HG03442 (cell line): ENCODE data around the gene SS18L1.

Source experiments
- ATAC-seq: cut with Tn5 transposase; IDR thresholded peaks from one replicate; pipeline ENCODE4 v1.9.1; 2021; ENCODE audit warnings: mild to moderate bottlenecking, moderate library complexity; ENCODE audit not compliant: unreplicated experiment

The SS18L1 gene

DNA sequence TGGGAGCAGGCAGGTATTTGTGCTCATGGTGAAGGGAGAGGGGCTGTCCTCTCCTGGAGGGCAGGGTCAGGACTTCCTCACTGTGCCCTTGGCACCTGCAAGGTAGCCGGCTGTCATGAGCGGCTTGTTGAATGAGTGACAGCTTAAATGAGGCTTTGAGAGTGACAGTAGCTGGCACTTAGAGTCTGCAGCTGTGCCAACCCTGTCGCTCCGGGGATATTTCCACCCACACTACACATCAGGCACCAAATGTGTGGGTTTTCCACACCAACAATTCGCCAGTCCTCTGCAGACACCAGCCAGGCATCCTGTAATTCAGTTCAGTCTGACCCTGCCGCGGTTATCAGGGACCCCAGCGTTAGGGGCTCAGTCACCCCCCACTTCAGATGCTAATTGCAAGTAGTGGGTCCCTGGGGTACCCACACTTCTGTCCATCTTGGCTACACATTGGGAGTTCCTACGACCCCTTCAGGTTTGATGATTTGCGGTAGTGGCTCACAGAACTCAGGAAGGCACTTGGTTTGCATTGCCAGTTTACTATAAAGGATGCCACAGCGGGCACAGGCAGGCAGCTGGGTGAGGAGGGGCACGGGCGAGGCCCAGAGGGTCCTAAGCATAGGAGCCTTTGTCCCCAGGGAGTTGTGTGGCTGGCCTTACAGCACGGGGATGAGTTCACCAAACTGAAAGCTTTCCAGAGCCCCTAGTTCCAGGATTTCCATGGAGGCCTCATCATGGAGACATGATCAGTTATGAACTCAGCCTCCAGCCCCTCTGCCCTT is 48.4 kb downstream of the SS18L1 start:
- ATAC-seq = no peak

DNA sequence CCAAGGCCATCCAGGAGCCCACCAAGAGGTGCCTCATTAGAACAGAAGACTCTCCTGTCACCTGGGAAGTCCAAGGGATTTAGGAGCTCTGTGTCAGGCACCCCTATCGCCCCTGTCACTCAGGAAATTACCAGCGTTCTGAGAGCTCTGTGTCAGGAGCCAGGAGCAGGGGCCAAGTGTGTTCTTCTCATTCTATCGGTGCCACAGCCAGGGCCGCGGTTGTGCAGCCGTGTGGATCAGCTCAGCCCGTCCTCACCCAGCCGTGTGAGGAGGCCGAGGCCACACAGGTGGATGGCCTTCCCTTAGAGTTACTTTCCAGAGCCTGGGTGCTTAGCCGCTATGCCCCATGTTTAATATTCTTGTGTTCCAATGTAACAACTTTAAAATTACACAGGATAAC is 49.1 kb downstream of the SS18L1 start:
- ATAC-seq = no peak

DNA sequence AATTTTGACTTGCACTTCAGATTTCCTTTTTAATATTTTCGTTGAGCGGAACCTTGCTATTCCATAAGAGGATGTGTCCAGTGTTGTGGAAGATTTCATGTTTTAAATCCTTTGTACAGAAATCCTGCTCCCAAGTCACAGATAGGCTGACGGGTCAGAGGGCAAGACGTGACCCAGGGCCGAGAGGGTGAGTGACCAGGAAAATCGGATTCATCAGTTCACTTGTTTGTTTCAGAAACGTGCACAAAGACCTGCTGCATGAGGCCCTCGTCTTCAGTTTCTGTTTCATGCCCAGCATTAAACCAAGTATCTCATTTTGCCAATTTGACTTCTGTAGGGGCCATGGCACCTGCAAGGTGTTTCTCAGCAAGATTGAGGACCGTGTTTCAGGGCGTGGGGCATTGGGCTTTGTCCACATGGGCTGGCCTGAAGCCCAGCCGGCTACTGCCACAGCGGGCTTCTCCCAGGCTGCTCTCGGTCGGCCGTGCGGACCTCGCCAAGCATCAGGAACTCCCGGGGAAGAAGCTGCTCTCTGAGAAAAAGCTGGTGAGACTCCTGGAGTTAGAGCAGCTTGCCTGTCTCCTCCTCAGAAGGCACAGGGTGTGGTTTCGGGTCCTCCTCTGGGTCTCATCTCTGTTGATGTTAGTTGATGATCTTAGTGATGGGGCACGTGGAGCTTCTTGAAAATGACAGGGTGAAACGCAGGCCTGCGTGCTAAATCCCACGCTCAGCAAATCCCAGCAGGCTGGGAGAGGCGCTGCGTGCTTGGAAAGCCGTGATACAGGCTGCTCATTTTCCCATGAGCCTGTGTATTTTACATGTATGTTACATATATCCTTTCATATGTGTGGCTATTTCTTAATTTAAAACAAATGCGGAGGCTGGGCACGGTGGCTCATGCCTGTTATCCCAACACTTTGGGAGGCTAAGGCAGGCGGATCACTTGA is 49.8 kb downstream of the SS18L1 start:
- no peak for ATAC-seq

DNA sequence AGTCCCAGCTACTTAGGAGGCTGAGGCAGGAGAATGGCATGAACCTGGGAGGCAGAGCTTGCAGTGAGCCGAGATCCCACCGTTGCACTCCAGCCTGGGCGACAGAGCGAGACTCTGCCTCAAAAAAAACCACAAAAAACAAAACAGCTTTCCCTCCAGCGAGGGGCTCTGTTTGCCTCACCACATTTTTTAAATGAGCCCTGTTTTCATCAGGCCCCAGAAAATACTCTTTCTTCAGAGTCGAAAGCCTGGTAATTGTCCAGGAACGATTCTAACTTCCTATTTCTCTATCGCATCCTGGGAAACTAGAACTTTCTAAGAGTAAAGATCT is 51.5 kb downstream of the SS18L1 start:
- no peak for ATAC-seq

DNA sequence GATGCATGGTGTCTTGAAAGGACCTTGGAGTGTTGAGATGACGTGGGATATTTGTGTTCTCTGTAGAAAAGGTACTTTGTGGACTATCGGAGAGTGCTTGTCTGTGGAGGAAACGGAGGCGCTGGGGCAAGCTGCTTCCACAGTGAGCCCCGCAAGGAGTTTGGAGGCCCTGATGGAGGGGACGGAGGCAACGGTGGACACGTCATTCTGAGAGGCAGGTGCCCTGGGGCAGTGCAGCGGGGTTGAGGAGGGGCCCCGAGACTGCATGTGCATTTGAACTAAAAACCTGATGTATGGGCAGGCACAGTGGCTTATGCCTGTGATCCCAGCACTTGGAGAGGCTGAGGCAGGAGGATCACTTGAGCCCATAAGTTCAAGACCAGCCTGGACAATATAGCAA is 52.2 kb downstream of the SS18L1 start:
- ATAC-seq = no peak

DNA sequence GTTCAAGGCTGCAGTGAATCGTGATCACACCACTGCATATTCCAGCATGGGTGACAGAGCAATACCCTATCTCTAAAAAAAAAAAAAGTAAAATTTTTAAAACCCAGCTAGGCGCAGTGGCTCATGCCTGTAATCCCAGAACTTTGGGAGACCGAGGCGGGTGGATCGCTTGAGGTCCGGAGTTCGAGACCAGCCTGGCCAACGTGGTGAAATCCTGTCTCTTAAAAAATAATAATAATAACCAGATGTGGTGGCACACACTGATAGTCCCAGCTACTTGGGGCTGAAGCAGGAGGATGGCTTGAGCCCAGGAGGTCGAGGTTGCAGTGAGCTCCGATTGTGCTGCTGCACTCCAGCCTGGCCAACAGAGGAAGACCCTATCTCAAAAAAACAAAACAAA is 52.7 kb downstream of the SS18L1 start:
- no peak for ATAC-seq

DNA sequence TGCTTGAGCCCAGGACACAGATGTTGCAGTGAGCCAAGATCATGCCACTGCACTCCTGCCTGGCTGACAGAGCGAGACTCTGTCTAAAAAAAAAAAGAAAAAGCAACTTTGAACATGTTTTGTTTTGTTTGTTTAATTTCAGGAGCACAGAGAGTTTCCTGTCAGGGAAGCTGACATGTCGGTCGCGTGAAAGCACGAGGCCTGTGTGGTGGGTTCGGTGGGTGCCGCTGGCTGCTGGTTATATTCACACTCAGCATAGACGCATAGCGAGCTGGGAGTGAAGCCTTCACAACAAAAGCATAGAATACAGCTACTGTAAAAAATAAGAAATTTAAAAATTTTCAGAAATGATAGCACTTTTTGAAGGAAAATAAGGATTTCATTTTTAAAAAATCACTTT is 53.7 kb downstream of the SS18L1 start:
- ATAC-seq = no peak

DNA sequence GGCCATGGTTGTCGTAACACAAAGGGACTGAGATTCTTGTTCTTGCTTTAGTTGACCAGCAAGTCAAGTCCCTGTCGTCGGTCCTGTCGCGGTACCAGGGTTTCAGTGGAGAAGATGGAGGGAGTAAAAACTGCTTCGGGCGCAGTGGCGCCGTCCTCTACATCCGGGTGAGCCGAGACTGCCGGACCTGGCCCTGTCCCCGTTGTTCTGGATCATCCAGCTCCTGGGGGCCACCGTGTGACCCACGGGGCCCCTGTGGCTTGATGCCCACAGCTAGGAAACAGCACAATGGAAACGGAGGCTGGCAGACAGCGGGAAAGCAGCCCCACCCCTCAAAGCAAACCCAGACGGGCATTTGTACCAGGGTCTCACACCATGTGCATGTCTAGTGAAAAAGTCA is 54.2 kb downstream of the SS18L1 start:
- no peak for ATAC-seq

DNA sequence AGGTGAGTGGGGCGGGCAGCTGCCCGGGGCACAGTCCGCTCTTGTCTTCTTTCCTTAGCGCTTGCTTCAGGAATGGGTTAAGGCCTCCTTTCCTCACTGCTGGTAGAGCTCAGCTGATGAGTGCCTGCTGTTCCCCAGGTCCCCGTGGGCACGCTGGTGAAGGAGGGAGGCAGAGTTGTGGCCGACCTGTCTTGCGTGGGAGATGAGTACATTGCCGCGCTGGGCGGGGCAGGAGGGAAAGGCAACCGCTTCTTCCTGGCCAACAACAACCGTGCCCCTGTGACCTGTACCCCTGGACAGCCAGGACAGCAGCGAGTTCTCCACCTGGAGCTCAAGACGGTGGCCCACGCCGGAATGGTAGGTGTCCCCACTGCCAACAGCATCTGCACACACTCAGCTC is 54.9 kb downstream of the SS18L1 start:
- ATAC-seq = no peak

DNA sequence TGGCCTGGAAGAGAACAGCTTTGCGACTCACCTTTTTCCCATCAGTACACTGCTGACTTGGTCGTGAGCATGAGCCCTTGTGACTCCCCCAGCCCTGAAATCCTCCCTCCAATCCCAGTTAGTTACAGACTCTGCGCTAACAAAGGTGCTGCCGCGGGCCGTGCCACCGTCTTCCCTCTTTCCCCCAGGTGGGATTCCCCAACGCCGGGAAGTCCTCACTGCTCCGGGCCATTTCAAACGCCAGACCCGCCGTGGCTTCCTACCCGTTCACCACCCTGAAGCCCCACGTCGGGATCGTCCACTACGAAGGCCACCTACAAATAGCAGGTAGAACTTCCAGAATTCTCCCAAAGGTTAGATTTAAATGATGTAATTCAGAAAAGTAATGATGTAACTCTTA is 55.4 kb downstream of the SS18L1 start:
- no peak for ATAC-seq

DNA sequence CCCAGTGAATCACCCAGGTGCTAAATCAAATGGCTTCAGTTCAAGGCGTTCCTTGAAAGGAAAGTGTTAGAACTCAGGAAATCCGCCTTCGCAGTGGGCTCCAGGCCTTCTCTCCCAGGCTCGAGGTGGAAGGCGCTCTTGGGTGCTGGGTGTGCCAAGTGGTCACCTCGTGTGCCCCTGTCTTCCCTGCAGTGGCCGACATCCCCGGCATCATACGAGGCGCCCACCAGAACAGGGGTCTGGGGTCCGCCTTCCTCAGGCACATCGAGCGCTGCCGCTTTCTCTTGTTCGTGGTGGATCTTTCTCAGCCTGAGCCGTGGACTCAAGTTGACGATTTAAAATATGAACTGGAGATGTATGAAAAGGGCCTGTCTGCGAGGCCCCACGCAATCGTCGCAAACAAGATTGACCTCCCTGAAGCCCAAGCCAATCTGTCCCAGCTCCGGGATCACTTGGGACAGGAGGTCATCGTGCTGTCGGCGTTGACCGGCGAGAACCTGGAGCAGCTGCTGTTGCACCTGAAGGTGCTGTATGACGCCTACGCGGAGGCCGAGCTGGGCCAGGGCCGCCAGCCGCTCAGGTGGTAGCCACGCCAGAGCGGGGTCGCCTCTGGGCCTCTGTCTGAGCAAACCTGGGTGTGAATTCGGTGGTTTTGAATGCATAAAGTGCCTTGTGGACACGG is 57.1 kb downstream of the SS18L1 start:
- ATAC-seq = no peak

DNA sequence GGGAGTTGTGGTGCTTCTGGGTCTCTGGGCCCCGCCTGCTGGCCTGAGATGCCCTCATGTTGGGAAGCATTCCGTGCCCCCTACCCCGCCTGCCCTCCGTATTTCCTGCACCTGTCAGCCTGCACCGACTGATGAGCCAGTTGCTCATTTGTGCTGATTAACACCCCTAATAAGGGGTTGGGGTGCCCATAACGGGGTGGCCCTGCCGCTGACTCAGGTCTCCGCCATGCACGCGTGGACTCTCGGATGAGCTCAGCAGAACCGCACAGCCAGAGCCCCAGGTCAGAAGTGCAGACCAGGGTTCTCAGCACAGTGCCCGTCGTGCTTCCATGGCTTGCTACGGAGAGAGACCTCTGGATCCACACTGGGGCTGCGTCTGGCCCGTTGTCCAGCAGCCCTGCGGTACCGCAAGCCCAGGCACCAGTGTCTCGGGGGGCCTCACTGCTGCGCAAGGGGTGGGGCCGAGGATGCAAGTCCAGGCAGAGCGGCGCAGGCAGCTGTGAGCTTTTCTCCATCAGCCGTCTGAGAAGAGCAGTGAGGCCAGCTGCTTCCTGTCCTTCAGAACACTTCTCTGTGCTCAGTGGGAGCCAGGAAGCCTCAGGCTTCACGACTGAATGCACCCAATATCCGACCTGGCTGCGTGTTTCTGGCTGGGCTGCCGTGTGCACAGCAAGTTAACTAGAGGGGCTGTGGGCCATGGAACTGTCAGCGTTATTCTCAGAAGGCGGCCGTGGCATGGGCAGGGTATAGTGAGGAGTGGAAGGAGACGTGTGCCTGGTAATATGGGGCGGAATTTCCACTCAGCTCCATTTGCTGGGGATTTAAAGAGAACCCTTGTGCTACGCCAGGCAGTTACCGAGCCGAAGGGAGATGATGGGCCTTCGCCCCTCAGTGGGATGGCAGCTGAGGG is 57.9 kb downstream of the SS18L1 start:
- ATAC-seq = no peak

DNA sequence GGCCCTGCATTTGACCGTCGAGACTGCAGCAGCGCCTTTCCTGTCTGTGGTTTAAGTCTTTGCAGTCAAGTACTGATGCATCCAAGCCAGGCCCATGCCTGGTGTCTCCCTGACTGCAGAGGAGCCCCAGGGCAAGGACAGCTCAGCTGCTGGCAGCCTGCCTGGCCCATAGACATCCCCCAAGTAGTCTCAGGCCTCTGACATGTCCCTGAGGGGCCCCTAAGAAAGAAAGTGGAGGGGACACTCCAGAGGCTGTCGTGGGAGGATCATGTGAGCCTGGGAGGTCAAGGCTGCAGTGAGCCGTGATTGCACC is 58.5 kb downstream of the SS18L1 start:
- no peak for ATAC-seq

DNA sequence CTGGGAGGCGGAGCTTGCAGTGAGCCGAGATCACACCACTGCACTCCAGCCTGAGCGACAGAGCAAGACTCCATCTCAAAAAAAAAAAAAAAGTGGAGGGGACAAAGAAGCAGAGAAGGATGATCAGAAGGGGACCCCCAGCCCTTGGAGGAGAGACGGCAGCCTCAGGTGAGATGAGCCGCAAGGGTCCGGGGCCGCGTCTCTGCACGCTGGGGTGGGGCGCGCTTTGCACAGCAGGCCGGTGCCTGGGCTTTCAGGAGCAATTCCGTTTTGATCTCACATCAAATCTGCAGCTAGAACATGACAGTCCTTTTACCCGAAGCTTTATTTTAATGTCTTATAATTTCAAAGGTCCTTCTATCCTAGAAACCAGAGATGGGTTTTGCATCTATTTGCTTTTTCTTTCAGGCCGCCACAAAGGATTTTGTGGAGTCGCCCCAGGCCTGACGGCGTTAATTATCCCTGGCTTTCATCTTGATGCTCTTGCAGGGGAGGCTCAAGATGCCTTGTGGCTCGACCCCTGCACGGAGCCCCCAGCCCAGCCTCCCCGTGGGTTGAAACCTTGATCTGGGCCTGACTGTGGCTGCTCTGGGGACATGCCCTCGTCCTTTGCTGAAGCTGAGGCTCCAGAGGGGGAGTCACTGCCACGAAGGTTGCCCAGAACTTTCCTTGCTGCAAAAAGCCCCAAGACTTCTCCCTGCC is 59.3 kb downstream of the SS18L1 start:
- no peak for ATAC-seq

DNA sequence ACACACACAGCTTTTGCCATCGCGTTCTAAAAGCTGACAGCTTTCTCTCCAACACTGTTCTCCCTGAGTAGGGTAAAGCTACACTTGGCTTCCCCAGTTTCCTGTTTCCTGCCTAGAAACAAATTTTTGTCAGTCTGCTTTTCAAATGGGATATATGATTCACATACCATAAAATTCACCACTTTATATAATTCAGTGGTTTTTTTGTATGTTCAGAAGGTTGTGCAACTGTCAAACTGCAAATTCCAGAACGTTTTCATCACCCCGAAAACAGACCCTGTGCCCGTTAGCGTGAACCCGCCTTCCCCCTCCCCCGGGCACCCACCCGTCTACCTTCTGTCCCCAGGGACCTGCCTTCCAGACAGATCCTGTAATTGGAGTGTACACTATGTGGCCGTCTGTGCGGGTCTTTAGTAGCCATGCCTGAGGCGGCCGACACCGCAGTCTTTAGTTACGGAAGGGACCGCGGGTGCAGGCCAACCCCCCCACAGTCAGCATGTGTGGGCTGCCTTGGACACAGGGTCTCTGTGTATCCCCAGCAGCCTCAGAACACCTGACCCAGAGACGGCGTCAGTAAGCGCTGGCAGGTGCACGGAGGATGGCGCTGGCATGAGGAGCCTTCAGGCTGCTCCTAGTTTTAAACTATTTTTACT is 59.9 kb downstream of the SS18L1 start:
- ATAC-seq = no peak

DNA sequence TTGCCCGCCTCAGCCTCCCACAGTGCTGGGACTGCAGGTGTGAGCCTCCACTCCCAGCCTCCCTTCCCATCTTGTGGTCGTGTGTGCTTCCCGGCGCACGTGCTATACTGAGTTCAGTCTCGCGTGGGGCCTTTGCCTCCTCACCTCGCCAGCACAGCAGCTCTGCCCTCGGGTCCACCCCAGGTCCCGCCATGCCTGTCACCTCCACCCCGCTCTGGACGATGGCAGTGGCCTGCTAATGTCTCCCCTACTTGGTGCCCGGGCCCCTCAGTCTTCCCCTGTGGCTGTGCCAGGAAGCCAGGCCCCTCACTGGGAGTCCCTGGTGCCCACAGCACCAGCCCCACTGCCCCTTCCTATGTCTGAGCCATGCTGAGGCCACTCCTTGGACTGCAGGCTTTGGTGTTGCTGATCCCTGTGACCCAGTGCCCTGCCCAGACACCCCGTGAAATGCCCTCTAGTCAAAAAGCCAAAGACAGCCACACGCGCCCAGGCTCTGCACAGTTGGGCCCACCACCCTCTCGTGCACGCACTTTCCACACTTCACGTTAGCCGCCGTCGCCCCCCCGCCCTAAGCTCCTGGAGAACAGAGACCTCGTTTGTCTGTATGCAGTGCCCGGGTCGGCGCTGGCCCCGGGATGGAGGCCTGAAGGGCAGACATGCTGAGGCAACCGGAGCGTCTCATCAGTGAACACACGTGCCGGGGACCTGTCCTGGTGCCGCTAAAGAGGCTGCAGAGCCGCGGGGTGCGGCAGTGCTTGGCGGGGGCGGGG is 62.2 kb downstream of the SS18L1 start:
- ATAC-seq = no peak

DNA sequence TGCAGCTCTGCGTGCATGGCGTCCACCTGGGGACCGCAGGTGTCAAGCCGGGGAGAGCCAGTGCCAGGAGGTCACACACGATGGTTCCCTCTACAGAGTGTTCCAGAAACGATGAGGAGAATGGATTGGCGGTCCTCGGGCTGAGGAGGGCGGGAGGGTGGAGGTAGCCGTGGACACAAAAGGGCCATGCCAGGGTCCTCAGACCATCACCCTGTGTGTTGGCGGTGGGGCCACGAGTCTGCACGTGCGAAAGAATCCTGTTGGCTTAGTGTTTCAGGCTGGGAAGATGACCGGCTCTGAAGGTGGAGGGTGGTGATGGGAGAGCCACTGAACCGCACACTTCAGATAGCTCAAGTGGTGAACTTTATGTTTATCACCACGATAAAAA is 62.8 kb downstream of the SS18L1 start:
- ATAC-seq = no peak

DNA sequence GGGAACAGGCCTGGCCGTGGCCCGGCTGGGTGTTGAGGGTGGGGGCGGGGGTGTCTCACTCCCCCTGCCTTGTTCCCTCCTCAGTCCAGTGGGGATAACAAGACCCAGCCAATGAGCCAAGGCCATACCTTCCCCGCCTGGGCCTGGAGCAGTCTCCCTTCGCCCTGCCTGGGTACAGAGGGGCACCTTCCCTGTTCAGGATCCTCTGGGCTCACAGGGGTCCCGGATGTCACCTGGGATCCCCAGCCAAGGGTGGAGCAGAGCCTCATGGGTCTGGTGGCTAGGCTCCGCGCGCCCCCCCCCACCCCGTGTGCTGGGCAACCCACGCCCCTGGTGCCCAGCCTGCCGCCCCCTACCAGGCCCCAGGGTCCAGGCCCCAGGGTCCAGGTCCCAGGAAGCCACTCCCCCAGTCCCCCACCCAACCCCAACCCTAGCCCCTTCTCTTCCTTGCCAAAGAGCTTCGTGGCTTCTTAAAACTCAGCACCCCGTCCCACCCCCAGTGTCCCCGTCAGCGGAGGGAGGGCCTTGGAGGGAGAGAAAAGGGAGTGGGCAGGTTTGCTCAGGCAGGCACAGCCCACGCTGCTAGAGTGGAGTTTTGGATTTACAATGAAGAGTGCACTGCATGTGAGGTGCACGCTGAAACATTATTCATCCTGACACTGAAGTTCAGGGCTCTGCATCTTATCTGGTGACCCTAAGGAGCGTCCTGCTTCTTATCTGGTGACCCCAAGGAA is 64.7 kb downstream of the SS18L1 start:
- ATAC-seq = no peak
